Germinal center (tissue), 1 donor: Measurements from ENCODE around the gene PLXNA3.

Source experiments
- DNase-seq: peaks from one replicate; pipeline ENCODE4 v3.0.0; 2012; ENCODE audit warnings: mixed read lengths, low spot score

The PLXNA3 gene

GRCh38 chrX:154435171-154435733 is 22.8 kb upstream of the PLXNA3 start:
- DNase-seq: no peak

- peak; percentile 84 for DNase-seq
Measured at GRCh38 chrX:154436374-154436982, 21.6 kb upstream of the PLXNA3 start.

GRCh38 chrX:154436983-154437752 is 20.9 kb upstream of the PLXNA3 start, which contains the start of gene GDI1:
Gene GDI1 (plus strand): TSS chrX:154437154. CDS start chrX:154437255, 101 bp downstream.
- peak; percentile 54 for DNase-seq

- DNase-seq: no peak
Measured at GRCh38 chrX:154437971-154438893, 19.8 kb upstream of the PLXNA3 start.

- no peak for DNase-seq
Measured at GRCh38 chrX:154439841-154440240, 18.2 kb upstream of the PLXNA3 start.

GRCh38 chrX:154440623-154441357 is 17.3 kb upstream of the PLXNA3 start:
- no peak for DNase-seq

- DNase-seq: no peak
Measured at GRCh38 chrX:154441564-154441963, 16.5 kb upstream of the PLXNA3 start.

- DNase-seq: no peak
Measured at GRCh38 chrX:154441984-154442707, 15.9 kb upstream of the PLXNA3 start.

GRCh38 chrX:154443479-154443910 is 14.6 kb upstream of the PLXNA3 start:
- DNase-seq: no peak

GRCh38 chrX:154443992-154444754 is 13.9 kb upstream of the PLXNA3 start, which contains the start of gene FAM50A:
Gene FAM50A (plus strand): TSS chrX:154444141. CDS start chrX:154444236, 95 bp downstream.
- DNase-seq: peak; percentile 80

- DNase-seq: no peak
Measured at GRCh38 chrX:154444755-154445246, 13.3 kb upstream of the PLXNA3 start.

- no peak for DNase-seq
Measured at GRCh38 chrX:154445776-154446175, 12.3 kb upstream of the PLXNA3 start.

- DNase-seq: no peak
Measured at GRCh38 chrX:154446430-154446829, 11.7 kb upstream of the PLXNA3 start.

GRCh38 chrX:154448484-154448883 is 9.6 kb upstream of the PLXNA3 start:
- DNase-seq: no peak

GRCh38 chrX:154449618-154450017 is 8.5 kb upstream of the PLXNA3 start:
- no peak for DNase-seq

GRCh38 chrX:154450312-154450711 is 7.8 kb upstream of the PLXNA3 start:
- DNase-seq: no peak

GRCh38 chrX:154452823-154453222 is 5.3 kb upstream of the PLXNA3 start:
- no peak for DNase-seq

- DNase-seq: peak; percentile 79
Measured at GRCh38 chrX:154457491-154458115, 478 bp upstream of the PLXNA3 start.
